Measurements from ENCODE around the gene ACSBG1.

GRCh38 chr15:78265137-78265460 is 30.7 kb upstream of the ACSBG1 start:
- TF ChIP-seq EZH2phosphoT487 (conservative IDR thresholded peaks at IDR 0.05; ENCODE audit: low read length), result no peak
- TF ChIP-seq, protein P1, sequence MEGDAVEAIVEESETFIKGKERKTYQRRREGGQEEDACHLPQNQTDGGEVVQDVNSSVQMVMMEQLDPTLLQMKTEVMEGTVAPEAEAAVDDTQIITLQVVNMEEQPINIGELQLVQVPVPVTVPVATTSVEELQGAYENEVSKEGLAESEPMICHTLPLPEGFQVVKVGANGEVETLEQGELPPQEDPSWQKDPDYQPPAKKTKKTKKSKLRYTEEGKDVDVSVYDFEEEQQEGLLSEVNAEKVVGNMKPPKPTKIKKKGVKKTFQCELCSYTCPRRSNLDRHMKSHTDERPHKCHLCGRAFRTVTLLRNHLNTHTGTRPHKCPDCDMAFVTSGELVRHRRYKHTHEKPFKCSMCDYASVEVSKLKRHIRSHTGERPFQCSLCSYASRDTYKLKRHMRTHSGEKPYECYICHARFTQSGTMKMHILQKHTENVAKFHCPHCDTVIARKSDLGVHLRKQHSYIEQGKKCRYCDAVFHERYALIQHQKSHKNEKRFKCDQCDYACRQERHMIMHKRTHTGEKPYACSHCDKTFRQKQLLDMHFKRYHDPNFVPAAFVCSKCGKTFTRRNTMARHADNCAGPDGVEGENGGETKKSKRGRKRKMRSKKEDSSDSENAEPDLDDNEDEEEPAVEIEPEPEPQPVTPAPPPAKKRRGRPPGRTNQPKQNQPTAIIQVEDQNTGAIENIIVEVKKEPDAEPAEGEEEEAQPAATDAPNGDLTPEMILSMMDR (IDR thresholded peaks at IDR 0.05; ENCODE audit: insufficient read depth, low read length, poor library complexity, severe bottlenecking), result no peak

All from SU-DHL-6 (cell line).